NCI-H2081 (cell line): ENCODE results near the gene CYP27A1.
A peak's percentile ranks its signal among the peaks of the same experiment; 100 is the strongest.
"Not testable (repeated sequence)": the region's sequence is repeated elsewhere in the genome, so short reads cannot be mapped to it uniquely, and the experiment has no call there.

Experiments
- DNase-seq, 2 experiments: peaks; one replicate each; lab custom pipeline; 2025; lab: John Stamatoyannopoulos, UW

CYP27A1 gene

DNA sequence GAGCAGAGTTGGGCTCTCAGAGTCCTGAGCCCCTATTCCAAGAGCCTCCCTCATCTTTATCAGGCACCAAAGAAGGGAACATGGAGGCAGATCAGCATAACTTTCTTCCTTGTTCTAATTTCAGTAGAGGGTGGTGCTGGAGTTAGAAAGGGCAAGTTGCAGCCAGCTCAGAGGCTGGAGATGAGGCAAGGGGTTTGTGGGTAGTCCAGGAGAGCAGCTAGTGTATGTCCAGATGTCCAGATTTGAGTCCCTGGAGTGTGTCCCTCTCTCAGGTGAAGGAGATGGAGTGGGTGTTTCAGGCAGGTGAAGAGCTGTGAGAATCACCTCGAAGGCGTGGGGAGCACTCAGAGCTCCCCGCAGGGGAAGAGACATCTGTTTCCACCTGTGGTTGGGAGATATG, 50.1 kb downstream of the CYP27A1 start:
- DNase-seq, result no peak

DNA sequence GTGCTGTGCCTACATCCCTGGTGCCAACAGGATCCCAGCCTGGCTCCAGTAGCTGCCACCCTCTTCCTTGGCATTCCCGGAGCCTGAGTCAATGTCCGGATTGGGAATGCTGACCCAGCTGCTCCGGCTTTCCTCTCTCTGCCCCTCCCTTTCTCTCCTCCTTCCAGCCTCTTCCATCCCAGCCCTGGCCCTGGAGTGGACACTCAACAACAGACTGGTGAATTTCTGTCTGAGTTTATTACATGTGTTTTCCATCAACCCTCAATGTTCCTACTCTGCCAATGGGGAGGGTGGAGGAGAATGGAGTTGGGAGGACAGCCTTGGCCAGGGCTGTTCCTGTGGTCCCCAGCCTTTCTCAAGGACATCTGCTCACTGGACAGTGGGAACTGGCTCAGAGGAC, 50.6 kb downstream of the CYP27A1 start:
- no peak for DNase-seq

DNA sequence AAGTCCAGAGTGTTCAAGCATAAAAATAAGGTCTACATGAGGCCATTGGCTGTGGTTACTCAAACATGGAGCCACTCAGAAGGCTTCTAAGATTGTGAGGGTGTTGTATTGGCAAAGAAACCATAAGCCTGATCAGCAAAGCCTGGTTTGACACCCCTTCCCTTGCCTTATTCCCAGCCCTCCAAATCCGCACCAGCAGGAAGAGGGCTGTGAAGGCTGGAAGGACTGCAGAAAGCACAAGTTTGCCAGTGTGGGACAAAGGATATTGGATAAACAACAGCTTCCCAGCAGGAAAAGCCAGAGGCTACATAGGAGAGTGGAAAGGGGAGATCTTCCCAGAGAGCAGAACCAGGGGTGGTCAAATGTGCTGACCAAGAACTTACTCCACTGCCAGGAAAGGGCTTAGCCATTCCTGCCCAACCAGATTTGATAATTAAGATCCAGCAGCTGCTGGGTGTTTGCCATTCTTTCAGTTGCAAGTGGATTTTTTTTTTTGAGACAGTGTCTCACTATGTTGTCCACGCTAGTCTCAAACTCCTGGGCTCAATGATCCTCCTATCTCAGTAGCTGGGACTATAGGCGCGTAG, 51.2 kb downstream of the CYP27A1 start:
- DNase-seq, result no peak

DNA sequence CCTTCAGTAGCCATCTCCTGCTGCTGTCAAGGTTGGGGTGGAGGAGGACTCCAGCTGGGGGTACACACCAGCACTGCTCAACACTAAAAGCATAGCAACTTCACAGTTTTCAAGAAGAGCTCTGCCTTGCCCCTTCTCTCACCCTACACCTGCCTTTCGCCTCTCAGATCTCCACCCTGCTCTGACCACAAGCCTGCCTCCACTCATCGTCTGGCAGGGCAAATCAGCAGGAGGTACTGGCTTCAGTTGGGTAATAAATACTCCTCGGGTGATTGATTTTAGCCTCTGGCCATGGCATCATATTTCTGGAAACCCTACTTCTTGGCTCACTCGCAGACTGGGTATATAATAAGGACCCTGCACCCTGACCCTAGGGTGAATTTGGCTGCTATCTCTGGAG, 52.7 kb downstream of the CYP27A1 start:
- DNase-seq, result no peak

DNA sequence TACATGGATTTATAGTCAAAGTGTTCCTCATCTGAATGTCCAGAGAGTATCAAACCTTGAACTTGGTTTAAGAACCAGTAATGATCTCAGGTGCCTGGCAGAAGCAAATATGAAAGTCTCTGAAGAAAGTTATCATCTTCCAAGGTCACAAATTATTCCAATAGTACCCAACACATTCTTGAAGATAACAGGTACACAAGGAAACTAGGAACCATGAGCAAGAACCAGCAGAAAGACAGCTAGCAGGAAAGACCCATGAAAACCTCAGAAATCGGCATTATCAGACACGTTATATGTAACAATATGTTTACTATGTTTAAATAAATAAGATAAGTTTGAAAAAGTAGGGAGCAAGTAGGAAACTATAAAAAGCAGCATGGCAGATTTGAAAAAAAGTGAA, 55.5 kb downstream of the CYP27A1 start:
- DNase-seq, result no peak

DNA sequence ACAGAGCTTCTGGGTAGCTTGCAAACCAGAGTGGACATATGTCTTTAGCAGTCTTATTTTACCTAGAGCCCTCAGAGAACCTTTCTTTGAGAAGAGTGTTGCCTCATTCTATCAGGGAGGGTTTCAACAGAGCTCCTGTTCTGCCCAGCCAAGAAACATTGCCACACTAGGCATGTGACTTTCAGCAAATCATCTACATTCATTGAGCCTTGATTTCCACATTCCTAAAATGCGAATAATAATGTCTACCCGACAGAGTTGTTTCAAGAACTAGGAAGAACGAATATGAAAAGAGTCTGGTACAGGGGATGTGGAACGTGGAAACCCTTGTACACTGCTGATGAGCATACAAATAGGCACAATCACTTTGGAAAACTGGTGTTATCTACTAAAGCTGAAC, 57.5 kb downstream of the CYP27A1 start:
- DNase-seq, result no peak

DNA sequence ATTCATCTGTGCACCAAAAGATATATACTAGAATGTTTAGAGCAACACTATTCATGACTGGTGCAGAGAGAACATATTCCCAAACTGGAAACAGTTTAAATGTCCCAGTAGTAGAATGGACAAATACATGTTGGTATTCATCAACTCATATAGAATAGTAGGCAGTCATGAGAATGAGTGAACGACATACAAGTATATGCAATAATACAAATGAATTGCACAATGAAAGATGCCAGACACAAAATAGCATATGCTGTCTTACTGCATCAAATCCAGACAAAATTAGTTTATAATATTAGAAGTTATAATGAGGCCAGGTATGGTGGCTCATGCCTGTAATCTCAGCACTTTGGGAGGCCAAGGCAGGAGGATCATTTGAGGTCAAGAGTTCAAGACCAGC, 57.9 kb downstream of the CYP27A1 start:
- no peak for DNase-seq

DNA sequence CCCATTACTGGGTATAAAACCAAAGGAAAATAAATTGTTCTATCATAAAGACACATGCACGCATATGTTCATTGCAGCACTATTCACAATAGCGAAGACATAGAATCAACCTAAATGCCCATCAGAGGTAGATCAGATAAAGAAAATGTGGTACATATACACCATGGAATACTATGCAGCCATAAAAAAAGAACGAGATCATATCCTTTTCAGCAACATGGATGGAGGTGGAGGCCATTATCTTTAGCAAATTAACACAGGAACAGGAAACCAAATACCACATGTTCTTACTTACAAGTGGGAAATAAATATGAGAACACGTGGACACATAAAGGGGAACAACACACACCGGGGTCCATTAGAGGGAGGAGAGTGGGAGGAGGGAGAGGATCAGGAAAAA, 62.4 kb downstream of the CYP27A1 start:
- DNase-seq, result not testable (repeated sequence)

DNA sequence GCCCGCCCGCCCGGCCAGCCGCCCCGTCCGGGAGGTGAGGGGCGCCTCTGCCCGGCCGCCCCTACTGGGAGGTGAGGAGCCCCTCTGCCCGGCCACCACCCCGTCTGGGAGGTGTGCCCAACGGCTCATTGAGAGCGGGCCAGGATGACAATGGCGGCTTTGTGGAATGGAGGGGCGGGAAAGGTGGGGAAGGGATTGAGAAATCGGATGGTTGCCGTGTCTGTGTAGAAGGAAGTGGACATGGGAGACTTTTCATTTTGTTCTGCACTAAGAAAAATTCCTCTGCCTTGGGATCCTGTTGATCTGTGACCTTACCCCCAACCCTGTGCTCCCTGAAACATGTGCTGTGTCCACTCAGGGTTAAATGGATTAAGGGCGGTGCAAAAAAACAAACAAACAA, 65.0 kb downstream of the CYP27A1 start:
- not testable (repeated sequence) for DNase-seq

DNA sequence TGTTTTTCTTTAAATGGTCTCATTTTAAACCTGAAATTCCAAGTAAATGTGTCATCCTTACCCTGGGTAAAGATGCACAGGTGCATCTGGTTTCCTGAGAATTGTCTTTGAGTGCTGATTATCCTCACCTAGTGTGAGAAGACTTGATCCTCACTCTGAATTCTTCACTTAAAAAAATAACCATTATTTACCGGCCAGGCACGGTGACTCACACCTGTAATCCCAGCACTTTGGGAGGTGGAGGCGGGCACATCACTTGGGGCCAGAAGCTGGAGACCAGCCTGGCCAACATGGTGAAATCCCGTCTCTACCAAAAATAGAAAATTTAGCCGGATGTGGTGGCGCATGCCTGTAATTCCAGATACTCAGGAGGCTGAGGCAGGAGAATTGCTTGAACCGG, 67.8 kb downstream of the CYP27A1 start:
- no peak for DNase-seq

DNA sequence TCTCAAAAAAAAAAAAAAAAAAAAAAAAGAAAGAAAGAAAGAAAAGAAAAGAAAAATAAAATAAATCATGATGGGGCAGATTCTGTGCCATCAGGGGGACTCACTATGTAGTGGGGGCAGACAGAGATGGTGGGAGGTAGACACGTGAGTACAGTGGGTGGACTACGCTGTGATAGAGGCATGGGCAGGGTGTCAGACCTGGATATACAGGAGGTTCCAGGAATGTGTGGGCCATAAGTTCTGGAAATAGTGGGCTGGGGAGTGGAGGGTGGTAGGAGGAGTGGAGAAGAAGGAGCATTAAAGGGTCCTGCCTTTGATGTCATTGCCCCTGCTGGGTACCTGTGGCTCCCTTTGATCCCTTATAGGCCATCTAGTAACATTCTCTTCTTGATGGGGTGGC, 68.8 kb downstream of the CYP27A1 start:
- DNase-seq, result no peak

DNA sequence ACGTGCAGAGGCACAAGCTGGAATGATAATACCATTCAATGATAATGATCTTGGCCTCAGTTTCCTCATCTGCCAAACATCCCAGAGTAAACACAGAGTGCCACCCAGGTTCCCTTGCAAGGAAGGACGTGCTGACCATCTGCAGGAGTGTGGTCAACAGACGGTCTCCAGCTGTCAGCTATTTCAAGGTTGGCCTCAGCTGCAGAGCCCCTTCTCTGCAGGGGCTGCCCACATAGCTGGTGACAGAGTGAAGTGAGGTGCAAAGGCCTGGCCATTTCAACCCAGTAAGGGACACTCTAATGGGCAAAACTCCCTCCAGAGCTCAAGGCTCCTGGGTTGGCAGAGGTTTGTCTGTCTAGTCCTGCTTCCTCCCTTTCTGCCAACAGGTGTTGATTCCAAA, 69.3 kb downstream of the CYP27A1 start:
- no peak for DNase-seq

DNA sequence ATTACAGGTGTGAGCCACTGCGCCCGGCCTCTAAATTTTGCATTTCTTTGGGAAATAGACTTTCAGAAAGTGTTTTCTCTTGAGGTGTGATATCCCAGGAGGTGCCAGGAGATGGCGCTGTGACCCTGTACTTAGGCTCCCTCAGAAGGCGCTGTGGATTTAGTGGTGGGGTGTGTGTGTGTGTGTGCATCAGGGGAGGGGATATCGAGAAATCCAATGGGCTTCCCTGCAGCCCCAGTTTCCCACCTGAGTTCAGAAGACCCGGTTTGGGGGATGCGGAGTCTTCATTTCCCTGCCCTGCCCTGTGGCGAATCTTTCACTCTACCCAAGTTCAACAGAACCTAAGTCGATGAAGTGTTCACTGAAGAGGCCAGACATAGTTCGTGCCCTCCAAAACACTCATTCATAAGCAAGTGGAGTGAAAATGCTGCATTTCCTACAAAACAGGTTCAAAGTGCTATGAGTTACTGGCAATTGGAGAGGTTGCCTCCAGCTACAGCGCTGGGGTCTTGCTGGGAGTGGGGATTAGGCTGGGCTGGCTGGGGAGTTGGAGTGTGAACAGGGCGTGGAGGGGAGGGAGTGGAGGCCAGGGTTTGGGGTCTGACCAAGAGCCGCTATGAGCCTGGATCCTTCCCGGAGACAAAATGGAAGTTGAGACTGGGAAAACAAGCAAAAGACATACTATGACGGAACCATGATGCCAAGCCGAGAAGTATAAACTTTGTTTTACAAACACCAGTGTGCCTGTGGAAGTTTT, 71.1 kb downstream of the CYP27A1 start:
- peak; percentile 56 to 59 for DNase-seq

DNA sequence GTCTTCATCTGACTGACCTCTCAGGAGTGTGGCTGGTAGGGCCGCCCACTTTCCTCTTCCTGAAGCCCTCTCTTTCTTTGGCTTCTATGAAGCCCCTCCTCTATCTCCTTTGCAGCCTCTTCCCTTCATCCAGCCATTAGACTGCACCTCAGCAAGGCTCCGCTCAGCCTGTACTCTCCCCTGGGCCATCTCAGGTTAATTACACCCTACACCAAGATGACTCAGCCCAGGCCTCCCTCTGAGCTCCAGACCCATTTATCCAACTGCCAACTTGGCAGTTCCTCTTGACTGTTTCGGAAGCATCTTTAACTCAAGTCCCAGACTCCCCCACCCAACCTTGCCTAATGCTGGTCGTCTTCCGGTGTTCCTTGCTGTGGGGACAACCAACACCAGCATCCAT, 71.8 kb downstream of the CYP27A1 start:
- peak in 1 of 2 experiments; percentile 12 for DNase-seq

DNA sequence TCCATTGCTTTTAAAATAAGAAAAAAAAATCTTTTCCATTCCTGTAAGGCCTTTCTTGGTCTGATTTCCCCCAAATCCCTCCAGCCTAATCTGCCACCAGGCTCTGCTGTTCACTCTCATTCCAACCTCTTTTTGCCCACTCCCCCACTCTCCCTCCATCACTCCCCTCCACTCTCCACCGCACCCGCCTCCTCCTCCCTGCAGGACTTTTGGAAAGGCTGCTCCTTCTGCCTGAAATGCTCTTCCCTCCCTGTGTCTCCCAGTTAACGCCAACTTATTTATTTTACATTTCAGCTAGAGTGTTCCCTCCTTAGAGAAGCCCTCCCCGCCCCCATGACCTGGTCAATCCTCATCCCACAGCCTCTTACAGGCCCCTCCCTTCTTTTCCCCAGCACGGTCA, 72.9 kb downstream of the CYP27A1 start:
- no peak for DNase-seq

DNA sequence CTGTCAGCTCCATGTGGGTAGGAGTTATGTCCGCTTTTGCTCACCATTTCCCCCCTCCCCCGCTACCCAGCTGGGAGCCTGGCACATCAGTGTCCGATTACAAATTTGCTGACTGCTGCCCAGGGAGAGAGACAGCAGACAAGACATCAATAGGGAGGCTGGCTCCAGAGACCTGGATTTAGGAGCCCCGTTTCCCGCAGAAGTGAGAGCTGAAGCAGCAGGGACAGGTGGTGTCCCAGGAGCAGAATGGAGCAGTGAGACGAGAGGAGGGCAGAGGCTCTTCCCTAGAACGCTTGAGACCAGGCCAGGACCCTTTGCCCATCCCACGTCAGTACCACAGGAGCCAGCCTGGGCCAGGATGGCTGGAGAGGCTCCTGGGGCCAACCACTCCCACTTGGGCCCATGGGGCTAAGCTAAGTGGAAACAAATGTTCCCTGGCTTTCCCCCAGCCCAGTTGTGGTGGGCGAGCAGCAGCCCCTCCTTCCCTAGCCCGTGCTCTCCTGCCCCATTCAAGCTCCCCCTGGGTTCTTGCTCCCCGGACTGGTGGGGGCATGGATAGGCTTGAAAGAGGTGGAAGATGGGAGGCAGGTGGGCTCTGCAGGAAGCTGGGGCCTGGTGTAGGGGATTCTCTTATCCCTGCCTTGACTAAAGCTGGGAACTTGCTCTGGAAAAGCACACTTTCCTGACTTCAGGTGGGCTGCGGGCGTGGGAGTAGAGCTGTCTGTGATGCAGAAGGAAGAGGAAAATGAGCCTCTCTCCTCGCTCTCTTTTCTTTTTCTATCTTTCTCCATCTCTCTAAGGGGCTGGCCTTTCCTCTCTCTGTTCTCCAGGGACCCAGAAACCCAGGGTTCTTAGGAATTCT, 73.6 kb downstream of the CYP27A1 start:
- DNase-seq, result no peak

DNA sequence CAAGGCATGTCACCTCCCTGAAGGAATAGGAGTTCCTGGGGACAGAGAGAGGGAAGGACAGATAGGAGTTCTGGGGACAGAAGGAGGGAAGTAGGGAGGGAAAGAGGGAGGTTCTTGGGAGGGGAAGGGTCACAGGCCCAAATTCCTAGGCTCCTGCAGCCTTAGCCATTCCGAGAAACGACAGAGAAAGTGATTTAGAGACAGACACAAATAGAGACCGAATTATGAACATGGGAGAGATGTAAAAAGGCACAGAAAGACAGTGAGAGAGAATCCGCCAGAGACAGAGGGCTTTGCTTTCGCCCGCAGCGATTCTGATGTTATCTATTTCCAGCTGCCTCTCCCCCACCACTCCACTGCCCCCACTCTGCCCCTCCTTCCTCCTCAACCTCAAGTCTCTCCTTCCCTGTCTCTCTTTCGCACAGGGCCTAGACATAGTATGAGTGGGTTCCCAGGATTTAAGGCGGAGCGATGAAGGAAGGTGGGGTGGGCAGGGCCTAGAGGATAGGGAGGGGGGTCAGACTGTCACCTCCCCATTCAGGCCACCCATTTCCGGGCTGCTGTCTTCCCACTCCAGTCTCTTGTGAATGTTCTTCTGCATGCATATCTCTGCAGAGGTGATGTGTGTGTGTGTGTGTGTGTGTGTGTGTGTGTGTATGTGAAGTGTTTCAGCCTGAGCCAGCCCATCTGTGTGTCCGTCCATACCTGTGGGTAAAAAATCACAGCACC, 74.4 kb downstream of the CYP27A1 start:
- DNase-seq, result no peak

DNA sequence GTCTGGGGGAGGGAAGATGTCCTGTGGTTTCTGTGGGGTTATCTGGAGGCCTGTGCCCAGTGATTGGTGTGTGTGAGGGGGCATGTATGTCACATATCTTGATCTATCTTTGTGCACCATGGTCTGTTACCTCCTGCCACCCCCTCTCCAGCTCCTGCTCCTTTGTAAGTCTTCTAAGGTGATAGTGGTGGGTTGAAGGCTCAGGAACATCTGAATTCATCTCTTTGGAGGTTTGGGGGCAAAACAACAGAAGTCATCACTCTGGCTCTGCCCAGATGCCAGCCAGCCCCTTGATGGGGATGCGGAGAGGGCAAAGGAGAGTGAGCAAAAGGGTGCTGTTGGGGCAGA, 74.9 kb downstream of the CYP27A1 start:
- no peak for DNase-seq

DNA sequence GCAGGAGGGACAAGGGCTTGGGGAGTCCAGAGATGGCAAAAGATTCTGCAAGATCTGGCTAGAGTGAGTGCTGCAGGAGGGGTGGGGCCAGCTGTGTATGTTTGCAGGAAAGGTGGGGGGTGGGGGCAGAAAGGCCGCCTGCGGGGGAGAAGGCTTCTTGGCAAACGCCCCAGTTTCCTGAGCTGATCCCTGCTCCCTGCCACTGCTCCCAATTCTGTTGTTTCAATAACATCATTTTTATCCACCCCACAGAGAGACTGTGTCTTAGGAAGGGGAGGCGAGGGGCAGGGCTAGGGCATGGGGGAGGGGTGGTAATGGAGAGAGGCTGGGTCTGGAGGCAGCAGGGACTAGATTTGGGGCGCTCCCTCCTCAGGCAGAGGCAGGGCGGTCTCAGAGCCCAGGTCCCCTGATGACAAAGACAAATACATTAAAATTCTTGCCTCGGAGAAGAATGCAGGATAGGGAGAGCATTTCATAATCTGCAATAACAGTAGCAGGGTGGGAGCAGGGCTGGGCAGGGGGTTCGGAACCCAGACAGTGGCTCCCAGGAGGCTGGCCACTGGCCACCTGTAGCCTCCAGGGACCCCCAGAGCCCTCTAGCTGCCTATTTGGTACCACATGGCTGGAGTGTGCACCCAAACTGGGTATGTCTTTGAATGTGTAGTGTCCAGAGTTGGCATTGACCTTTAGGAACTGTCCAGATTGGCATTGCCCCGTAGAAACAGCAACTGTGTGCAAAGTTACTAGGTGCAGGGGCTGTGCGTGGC, 75.6 kb downstream of the CYP27A1 start:
- peak; percentile 10 to 12 for DNase-seq

DNA sequence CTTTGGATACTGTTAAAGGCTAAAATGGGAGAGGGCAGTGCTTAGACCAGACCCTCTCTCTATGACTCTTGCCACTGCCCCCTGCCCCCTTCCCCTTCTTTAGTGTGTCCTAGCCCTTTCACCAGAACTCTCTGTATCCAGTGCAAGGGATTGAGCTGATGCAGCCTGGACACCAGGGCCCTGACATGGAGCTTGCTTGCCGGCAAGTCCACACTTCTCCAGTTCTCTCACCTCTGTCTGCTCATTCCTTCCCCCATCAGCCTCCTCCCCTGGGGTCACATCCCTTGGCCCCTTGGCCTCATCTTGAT, 76.1 kb downstream of the CYP27A1 start:
- DNase-seq, result no peak

DNA sequence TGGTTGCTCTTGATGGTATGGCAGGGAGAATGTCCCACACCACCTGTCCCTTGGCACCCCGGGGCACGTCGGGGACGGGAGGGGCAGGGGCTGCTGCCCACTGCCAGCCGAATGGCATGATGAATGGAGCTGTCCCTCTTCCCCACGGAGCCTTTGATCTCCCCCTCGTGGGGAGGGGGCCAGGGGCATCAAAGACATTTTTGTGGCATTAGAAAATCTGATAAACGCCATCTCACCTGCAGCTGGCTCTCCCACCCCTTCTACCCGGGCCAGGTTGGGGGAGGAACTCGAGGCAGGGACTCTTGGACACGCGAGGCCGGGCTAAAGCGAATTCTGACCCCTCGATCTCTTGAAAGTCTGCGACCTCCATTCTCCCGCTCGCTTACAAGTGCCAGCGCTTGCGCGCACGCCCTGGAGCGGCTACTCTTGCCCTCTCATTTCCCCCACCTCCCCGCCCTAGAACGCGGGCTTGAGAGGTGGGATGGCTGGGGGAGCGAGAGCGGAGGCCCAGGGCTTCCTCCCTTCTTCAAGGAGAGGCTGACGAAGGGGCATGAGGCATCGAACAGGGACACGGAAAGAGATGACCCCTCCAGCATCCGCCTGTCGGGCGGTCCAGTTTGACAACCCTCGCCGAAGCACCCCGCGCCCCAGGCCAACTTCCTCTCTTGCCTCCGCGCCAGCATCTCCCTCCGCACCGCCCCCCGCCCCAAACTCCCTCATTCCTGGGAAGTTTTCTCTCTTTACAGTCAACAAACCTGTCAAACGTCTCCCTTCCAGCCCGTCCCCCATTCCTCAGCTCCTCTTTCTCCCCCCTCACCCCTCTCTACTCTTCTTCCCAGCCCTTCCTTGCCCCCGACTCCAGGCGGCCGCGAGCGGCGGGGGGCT, 77.0 kb downstream of the CYP27A1 start:
- DNase-seq, result no peak
